Stimulated activated CD4-positive, alpha-beta T cell treated with anti-CD3 and anti-CD28 coated beads, Interleukin-2, amount 100 ng/mL, for 4 hours (primary cell): ENCODE results near the gene FSTL4.

Experiments used
- DNase-seq: peaks from one replicate; pipeline ENCODE4 v3.0.0-alpha.2; 2020; ENCODE audit warnings: low read depth

FSTL4 gene

GRCh38 chr5:133291524-133291923, 320.8 kb downstream of the FSTL4 start:
- no peak for DNase-seq

- DNase-seq = no peak
These were observed 321.6 kb downstream of the FSTL4 start for GRCh38 chr5:133290669-133291240.

GRCh38 chr5:133289686-133290367, 322.5 kb downstream of the FSTL4 start:
- DNase-seq = no peak

- peak; percentile 8 for DNase-seq
These were observed 324.8 kb downstream of the FSTL4 start for GRCh38 chr5:133287500-133287899.

GRCh38 chr5:133286483-133286882, 325.9 kb downstream of the FSTL4 start:
- no peak for DNase-seq

GRCh38 chr5:133285583-133286021, 326.7 kb downstream of the FSTL4 start:
- no peak for DNase-seq

- no peak for DNase-seq
These were observed 328.0 kb downstream of the FSTL4 start for GRCh38 chr5:133284306-133284705.

- no peak for DNase-seq
These were observed 334.0 kb downstream of the FSTL4 start for GRCh38 chr5:133278317-133278716.

GRCh38 chr5:133277744-133278143, 334.6 kb downstream of the FSTL4 start:
- DNase-seq = no peak

- DNase-seq = no peak
These were observed 336.2 kb downstream of the FSTL4 start for GRCh38 chr5:133276171-133276570.

- DNase-seq = no peak
These were observed 336.7 kb downstream of the FSTL4 start for GRCh38 chr5:133275631-133276030.

- no peak for DNase-seq
These were observed 337.8 kb downstream of the FSTL4 start for GRCh38 chr5:133274597-133274935.

GRCh38 chr5:133273661-133274596, 338.4 kb downstream of the FSTL4 start:
- DNase-seq = no peak

GRCh38 chr5:133272345-133272744, 340.0 kb downstream of the FSTL4 start:
- DNase-seq = no peak

- DNase-seq = no peak
These were observed 340.7 kb downstream of the FSTL4 start for GRCh38 chr5:133271606-133272005.

- DNase-seq = no peak
These were observed 342.6 kb downstream of the FSTL4 start for GRCh38 chr5:133269691-133270090.

- DNase-seq = no peak
These were observed 344.7 kb downstream of the FSTL4 start for GRCh38 chr5:133267601-133268000.

GRCh38 chr5:133266966-133267365, 345.4 kb downstream of the FSTL4 start:
- no peak for DNase-seq

- no peak for DNase-seq
These were observed 345.8 kb downstream of the FSTL4 start for GRCh38 chr5:133266527-133266878.

- no peak for DNase-seq
These were observed 346.4 kb downstream of the FSTL4 start for GRCh38 chr5:133265720-133266526.

GRCh38 chr5:133265257-133265656, 347.1 kb downstream of the FSTL4 start:
- DNase-seq = no peak

- no peak for DNase-seq
These were observed 349.7 kb downstream of the FSTL4 start for GRCh38 chr5:133262690-133263089.
